Esophagus squamous epithelium (tissue), 4 donors: ENCODE measurements around the gene HIPK2.

Experiments used
- CTCF ChIP-seq, 6 experiments: fragments of 450-650 bp in 4 of 6; fragments of 200-600 bp in 2 of 6; sonication (generic) in 2 of 6; IDR thresholded peaks; one replicate each; pipeline ENCODE4 v1.5.1; 2016 to 2019; ENCODE audit warnings: antibody characterized with exemption in 6 of 6, mild to moderate bottlenecking in 4 of 6, moderate library complexity in 4 of 6
- POLR2A ChIP-seq, 4 donors: fragments of 450-650 bp; IDR thresholded peaks; one replicate each; pipeline ENCODE4 v1.6.1; 2017; ENCODE audit warnings: antibody characterized with exemption in 4 of 4, mild to moderate bottlenecking in 4 of 4, moderate library complexity in 3 of 4

- TF ChIP-seq CTCF (IDR thresholded peaks at IDR 0.05) (no peak), POLR2A (IDR thresholded peaks at IDR 0.05) (no peak)
Measured at GRCh38 chr7:139791316-139791715, 13.5 kb upstream of the HIPK2 start.
